ENCODE data around the gene GRHL3.
"Not testable (repeated sequence)": the region's sequence is repeated elsewhere in the genome, so short reads cannot be mapped to it uniquely, and the experiment has no call there.

GRHL3 gene

DNA sequence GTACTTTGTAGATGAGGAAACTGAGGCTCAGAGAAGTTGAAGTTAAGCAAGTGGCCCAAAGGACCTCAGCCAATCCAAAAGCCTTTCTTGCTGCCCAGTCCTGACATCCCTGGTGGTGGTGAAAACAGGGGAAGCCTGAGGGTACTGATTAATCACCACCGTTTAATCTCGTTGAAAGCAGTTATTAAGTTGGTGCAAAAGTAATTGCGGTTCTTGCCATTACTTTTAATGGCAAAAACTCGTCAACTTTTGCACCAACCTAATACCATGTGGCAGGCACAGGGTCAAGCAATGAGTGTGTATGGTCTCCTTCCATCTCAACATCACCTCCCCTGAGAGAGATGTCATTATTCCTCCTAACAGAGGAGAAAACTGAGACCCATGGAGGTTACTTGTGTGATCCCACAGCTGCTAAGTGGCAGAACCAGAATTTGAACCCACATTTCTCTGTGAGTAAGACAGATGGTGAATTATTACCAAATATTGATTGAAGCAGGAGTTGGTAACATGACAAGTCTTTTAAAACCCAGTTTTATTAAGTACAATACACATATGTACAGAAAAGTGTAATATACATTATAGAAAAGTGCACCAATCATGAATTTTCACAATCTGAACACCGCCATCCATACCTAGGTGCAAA lies 39.4 kb upstream of the GRHL3 start:
- TF ChIP-seq CTCF (IDR thresholded peaks at IDR 0.05; ENCODE audit: extremely low read depth, missing control alignments), result no peak
- DNase-seq (ENCODE audit: low spot score), result no peak

DNA sequence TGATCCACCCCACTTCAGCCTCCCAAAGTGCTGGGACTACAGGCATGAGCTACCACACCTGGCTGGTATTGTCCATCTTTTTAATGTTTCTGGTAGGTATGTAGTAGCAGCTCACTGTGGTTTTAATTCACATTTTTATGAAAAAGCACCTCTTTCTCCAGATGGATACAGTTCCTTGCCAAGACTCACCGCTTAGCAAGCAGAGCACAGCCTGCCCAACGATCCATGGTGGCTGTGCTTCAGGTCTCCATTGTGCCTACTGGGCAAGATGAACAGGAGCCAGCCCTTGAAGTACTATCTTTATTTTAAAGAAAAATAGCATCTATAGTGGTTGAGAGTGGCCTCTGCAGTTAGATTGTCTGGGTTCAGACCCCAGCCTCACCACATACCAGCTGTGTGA lies 37.6 kb upstream of the GRHL3 start:
- no peak for TF ChIP-seq CTCF (IDR thresholded peaks at IDR 0.05; ENCODE audit: extremely low read depth, missing control alignments)
- no peak for DNase-seq (ENCODE audit: low spot score)

- no peak for DNase-seq (ENCODE audit: low spot score)
- no peak for TF ChIP-seq CTCF (IDR thresholded peaks at IDR 0.05; ENCODE audit: extremely low read depth, missing control alignments)
Measured at GRCh38 chr1:24282491-24282890, 36.7 kb upstream of the GRHL3 start.

- no peak for DNase-seq (ENCODE audit: low spot score)
- TF ChIP-seq CTCF (IDR thresholded peaks at IDR 0.05; ENCODE audit: extremely low read depth, missing control alignments), result no peak
Measured at GRCh38 chr1:24283326-24284155, 35.6 kb upstream of the GRHL3 start.

- TF ChIP-seq CTCF (IDR thresholded peaks at IDR 0.05; ENCODE audit: extremely low read depth, missing control alignments), result no peak
- DNase-seq (ENCODE audit: low spot score), result no peak
Measured at GRCh38 chr1:24284156-24284471, 35.0 kb upstream of the GRHL3 start.

DNA sequence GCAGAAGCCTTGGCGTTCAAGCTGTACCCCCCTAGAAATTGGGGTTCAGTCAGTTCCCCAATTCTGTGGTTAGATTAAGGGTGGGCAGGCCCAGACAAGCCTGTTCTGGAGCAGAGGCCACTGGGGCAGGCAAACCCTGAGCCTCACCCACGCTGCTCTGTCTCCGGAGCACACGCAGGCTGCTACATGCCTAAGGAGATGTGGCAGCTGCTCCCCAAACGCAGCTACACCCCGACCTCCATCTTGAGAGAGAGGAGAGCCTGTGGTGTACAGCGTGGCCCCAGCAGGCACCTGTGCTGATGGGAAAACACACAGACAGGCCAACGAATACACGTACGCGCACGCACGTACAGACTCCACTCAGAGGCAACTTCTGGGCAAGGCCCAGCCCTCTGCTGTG lies 33.9 kb upstream of the GRHL3 start:
- DNase-seq (ENCODE audit: low spot score), result no peak
- TF ChIP-seq CTCF (IDR thresholded peaks at IDR 0.05; ENCODE audit: extremely low read depth, missing control alignments), result no peak

GRCh38 chr1:24286246-24287010 lies 32.7 kb upstream of the GRHL3 start:
- DNase-seq (ENCODE audit: low spot score), result no peak
- no peak for TF ChIP-seq CTCF (IDR thresholded peaks at IDR 0.05; ENCODE audit: extremely low read depth, missing control alignments)

DNA sequence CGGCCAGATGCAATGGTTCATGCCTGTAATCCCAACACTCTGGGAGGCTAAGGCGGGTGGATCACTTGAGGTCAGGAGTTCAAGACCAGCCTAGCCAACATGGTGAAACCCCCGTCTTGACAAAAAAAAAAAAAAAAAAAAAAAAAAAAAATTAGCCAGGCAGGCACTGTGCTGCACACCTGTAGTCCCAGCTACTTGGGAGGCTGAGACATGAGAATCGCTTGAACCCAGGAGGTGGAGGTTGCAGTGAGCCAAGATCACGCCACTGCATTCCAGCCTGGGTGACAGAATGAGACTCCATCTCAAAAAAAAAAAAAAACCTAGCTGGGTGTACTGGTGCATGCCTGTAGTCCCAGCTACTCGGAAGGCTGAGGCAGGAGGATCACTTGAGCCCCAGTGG lies 31.4 kb upstream of the GRHL3 start:
- not testable (repeated sequence) for DNase-seq (ENCODE audit: low spot score)

All from GM20000 (cell line).